DND-41 (cell line): ENCODE data around the gene PCDHB16.
"Not testable (repeated sequence)": the region's sequence is repeated elsewhere in the genome, so short reads cannot be mapped to it uniquely, and the experiment has no call there.

ENCODE experiments used
- EZH2 ChIP-seq: IDR thresholded peaks from 3 replicates; pipeline ENCODE4 v1.6.1; 2012; ENCODE audit warnings: borderline replicate concordance, low read depth, mild to moderate bottlenecking, moderate library complexity, low read length, inconsistent platforms; ENCODE audit not compliant: severe bottlenecking
- TF ChIP-seq, protein P1 (sequence below): IDR thresholded peaks from 2 replicates; pipeline ENCODE4 v1.5.1; 2012; ENCODE audit warnings: borderline replicate concordance, low read length, moderate library complexity, mild to moderate bottlenecking; ENCODE audit not compliant: poor library complexity, severe bottlenecking; ENCODE audit errors: extremely low read depth

DNA sequence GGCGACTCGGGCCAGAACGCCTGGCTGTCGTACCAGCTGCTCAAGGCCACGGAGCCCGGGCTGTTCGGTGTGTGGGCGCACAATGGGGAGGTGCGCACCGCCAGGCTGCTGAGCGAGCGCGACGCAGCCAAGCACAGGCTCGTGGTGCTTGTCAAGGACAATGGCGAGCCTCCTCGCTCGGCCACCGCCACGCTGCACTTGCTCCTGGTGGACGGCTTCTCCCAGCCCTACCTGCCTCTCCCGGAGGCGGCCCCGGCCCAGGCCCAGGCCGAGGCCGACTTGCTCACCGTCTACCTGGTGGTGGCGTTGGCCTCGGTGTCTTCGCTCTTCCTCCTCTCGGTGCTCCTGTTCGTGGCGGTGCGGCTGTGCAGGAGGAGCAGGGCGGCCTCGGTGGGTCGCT lies 12.1 kb downstream of the PCDHB16 start:
- not testable (repeated sequence) for TF ChIP-seq EZH2
- TF ChIP-seq, protein P1, sequence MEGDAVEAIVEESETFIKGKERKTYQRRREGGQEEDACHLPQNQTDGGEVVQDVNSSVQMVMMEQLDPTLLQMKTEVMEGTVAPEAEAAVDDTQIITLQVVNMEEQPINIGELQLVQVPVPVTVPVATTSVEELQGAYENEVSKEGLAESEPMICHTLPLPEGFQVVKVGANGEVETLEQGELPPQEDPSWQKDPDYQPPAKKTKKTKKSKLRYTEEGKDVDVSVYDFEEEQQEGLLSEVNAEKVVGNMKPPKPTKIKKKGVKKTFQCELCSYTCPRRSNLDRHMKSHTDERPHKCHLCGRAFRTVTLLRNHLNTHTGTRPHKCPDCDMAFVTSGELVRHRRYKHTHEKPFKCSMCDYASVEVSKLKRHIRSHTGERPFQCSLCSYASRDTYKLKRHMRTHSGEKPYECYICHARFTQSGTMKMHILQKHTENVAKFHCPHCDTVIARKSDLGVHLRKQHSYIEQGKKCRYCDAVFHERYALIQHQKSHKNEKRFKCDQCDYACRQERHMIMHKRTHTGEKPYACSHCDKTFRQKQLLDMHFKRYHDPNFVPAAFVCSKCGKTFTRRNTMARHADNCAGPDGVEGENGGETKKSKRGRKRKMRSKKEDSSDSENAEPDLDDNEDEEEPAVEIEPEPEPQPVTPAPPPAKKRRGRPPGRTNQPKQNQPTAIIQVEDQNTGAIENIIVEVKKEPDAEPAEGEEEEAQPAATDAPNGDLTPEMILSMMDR, result not testable (repeated sequence)
